Measurements from ENCODE around the gene RHBDF2.
"Not testable (repeated sequence)": the region's sequence is repeated elsewhere in the genome, so short reads cannot be mapped to it uniquely, and the experiment has no call there.

RHBDF2 gene

GRCh38 chr17:76521683-76522082 is 20.5 kb upstream of the RHBDF2 start:
- not testable (repeated sequence) for H4K8ac ChIP-seq (ENCODE audit: low read depth, low read length); H3K9ac ChIP-seq (ENCODE audit: low read length); H3K14ac ChIP-seq (ENCODE audit: low read length); H4K12ac ChIP-seq (ENCODE audit: low read depth, low read length); H2AFZ ChIP-seq (ENCODE audit: insufficient read depth, low read length, poor library complexity); H3K27ac ChIP-seq (ENCODE audit: low read depth, low read length); H2BK5ac ChIP-seq (ENCODE audit: low read depth, low read length, poor library complexity); H3K9me3 ChIP-seq (ENCODE audit: insufficient read depth, low read depth, low read length); H3K4me2 ChIP-seq (ENCODE audit: low read length); H3K23ac ChIP-seq (ENCODE audit: low read length); H2AK5ac ChIP-seq (ENCODE audit: low read length); H3K36me3 ChIP-seq (ENCODE audit: control insufficient read depth in 1 of 2, insufficient read depth in 2 of 2, low read length in 2 of 2); H2BK120ac ChIP-seq (ENCODE audit: insufficient read depth, low read length, poor library complexity); H3K27me3 ChIP-seq (ENCODE audit: insufficient read depth, low read length); H3K79me1 ChIP-seq (ENCODE audit: low read length); DNase-seq; H2BK12ac ChIP-seq (ENCODE audit: low read length); H3K4ac ChIP-seq (ENCODE audit: low read depth, low read length); H3K79me2 ChIP-seq (ENCODE audit: control insufficient read depth, insufficient read depth, low read length, poor library complexity); H3K18ac ChIP-seq (ENCODE audit: low read length); H4K91ac ChIP-seq (ENCODE audit: low read depth, low read length); H3K4me1 ChIP-seq (ENCODE audit: control insufficient read depth in 1 of 2, insufficient read depth in 2 of 2, low read length in 2 of 2); H3K4me3 ChIP-seq (ENCODE audit: low read depth, low read length)
- no CpG with 5 or more reads among the region's 10 CpGs for WGBS (ENCODE audit: extremely low coverage, insufficient coverage, insufficient read length)

- no peak overlapping the region for H2BK5ac ChIP-seq (ENCODE audit: low read depth, low read length, poor library complexity)
- H3K18ac ChIP-seq (ENCODE audit: low read length) = no peak overlapping the region
- H3K9me3 ChIP-seq (ENCODE audit: insufficient read depth, low read depth, low read length) = peaks cover 3% of the 10 kb centered on the region
- H3K4me2 ChIP-seq (ENCODE audit: low read length) = no peak overlapping the region
- H2AFZ ChIP-seq (ENCODE audit: insufficient read depth, low read length, poor library complexity) = no peak overlapping the region
- no peaks in the 10 kb centered on the region for H3K27me3 ChIP-seq (ENCODE audit: insufficient read depth, low read length)
- H3K4ac ChIP-seq (ENCODE audit: low read depth, low read length) = no peak overlapping the region
- H3K79me1 ChIP-seq (ENCODE audit: low read length) = no peaks in the 10 kb centered on the region
- no peak overlapping the region for H4K8ac ChIP-seq (ENCODE audit: low read depth, low read length)
- H2BK120ac ChIP-seq (ENCODE audit: insufficient read depth, low read length, poor library complexity) = no peak overlapping the region
- H2AK5ac ChIP-seq (ENCODE audit: low read length) = no peak overlapping the region
- no peaks in the 10 kb centered on the region for H3K36me3 ChIP-seq (ENCODE audit: control insufficient read depth in 1 of 2, insufficient read depth in 2 of 2, low read length in 2 of 2)
- no peak overlapping the region for H3K4me3 ChIP-seq (ENCODE audit: low read depth, low read length)
- H3K23ac ChIP-seq (ENCODE audit: low read length) = no peak overlapping the region
- H3K9ac ChIP-seq (ENCODE audit: low read length) = no peak overlapping the region
- H4K91ac ChIP-seq (ENCODE audit: low read depth, low read length) = no peak overlapping the region
- H4K12ac ChIP-seq (ENCODE audit: low read depth, low read length) = no peak overlapping the region
- H3K14ac ChIP-seq (ENCODE audit: low read length) = no peak overlapping the region
- H3K27ac ChIP-seq (ENCODE audit: low read depth, low read length) = no peak overlapping the region
- WGBS (ENCODE audit: extremely low coverage, insufficient coverage, insufficient read length) = no CpG with 5 or more reads among the region's 7 CpGs
- DNase-seq = no peak
- H2BK12ac ChIP-seq (ENCODE audit: low read length) = no peak overlapping the region
- peaks cover 5 to 8% of the 10 kb centered on the region in 2 experiments for H3K4me1 ChIP-seq (ENCODE audit: control insufficient read depth in 1 of 2, insufficient read depth in 2 of 2, low read length in 2 of 2)
- no peaks in the 10 kb centered on the region for H3K79me2 ChIP-seq (ENCODE audit: control insufficient read depth, insufficient read depth, low read length, poor library complexity)
Measured at GRCh38 chr17:76521262-76521661, 20.0 kb upstream of the RHBDF2 start.

GRCh38 chr17:76519048-76519966 is 18.1 kb upstream of the RHBDF2 start:
- no peak overlapping the region for H2AFZ ChIP-seq (ENCODE audit: insufficient read depth, low read length, poor library complexity)
- H3K23ac ChIP-seq (ENCODE audit: low read length) = no peak overlapping the region
- no peak overlapping the region for H2BK5ac ChIP-seq (ENCODE audit: low read depth, low read length, poor library complexity)
- H3K4me3 ChIP-seq (ENCODE audit: low read depth, low read length) = no peak overlapping the region
- H3K4me1 ChIP-seq (ENCODE audit: control insufficient read depth in 1 of 2, insufficient read depth in 2 of 2, low read length in 2 of 2) = peaks cover 0 to 4% of the 10 kb centered on the region in 2 experiments
- no peak overlapping the region for H3K18ac ChIP-seq (ENCODE audit: low read length)
- no CpG with 5 or more reads among the region's 15 CpGs for WGBS (ENCODE audit: extremely low coverage, insufficient coverage, insufficient read length)
- no peak overlapping the region for H3K27ac ChIP-seq (ENCODE audit: low read depth, low read length)
- no peak for DNase-seq
- H3K14ac ChIP-seq (ENCODE audit: low read length) = no peak overlapping the region
- no peak overlapping the region for H3K4me2 ChIP-seq (ENCODE audit: low read length)
- H4K8ac ChIP-seq (ENCODE audit: low read depth, low read length) = no peak overlapping the region
- H3K9ac ChIP-seq (ENCODE audit: low read length) = no peak overlapping the region
- H4K91ac ChIP-seq (ENCODE audit: low read depth, low read length) = no peak overlapping the region
- H3K4ac ChIP-seq (ENCODE audit: low read depth, low read length) = no peak overlapping the region
- no peaks in the 10 kb centered on the region for H3K36me3 ChIP-seq (ENCODE audit: control insufficient read depth in 1 of 2, insufficient read depth in 2 of 2, low read length in 2 of 2)
- H2BK12ac ChIP-seq (ENCODE audit: low read length) = no peak overlapping the region
- no peak overlapping the region for H2BK120ac ChIP-seq (ENCODE audit: insufficient read depth, low read length, poor library complexity)
- H3K79me1 ChIP-seq (ENCODE audit: low read length) = no peaks in the 10 kb centered on the region
- H3K27me3 ChIP-seq (ENCODE audit: insufficient read depth, low read length) = no peaks in the 10 kb centered on the region
- H3K79me2 ChIP-seq (ENCODE audit: control insufficient read depth, insufficient read depth, low read length, poor library complexity) = no peaks in the 10 kb centered on the region
- no peak overlapping the region for H4K12ac ChIP-seq (ENCODE audit: low read depth, low read length)
- H3K9me3 ChIP-seq (ENCODE audit: insufficient read depth, low read depth, low read length) = peaks cover 3% of the 10 kb centered on the region
- H2AK5ac ChIP-seq (ENCODE audit: low read length) = no peak overlapping the region

- H3K36me3 ChIP-seq (ENCODE audit: control insufficient read depth in 1 of 2, insufficient read depth in 2 of 2, low read length in 2 of 2) = no peaks in the 10 kb centered on the region
- H3K9me3 ChIP-seq (ENCODE audit: insufficient read depth, low read depth, low read length) = peaks cover 5% of the 10 kb centered on the region
- H3K9ac ChIP-seq (ENCODE audit: low read length) = no peak overlapping the region
- H2BK120ac ChIP-seq (ENCODE audit: insufficient read depth, low read length, poor library complexity) = no peak overlapping the region
- H2BK5ac ChIP-seq (ENCODE audit: low read depth, low read length, poor library complexity) = no peak overlapping the region
- no peak overlapping the region for H3K14ac ChIP-seq (ENCODE audit: low read length)
- WGBS (ENCODE audit: extremely low coverage, insufficient coverage, insufficient read length) = no CpG with 5 or more reads among the region's 11 CpGs
- H3K79me1 ChIP-seq (ENCODE audit: low read length) = no peaks in the 10 kb centered on the region
- DNase-seq = no peak
- H2AK5ac ChIP-seq (ENCODE audit: low read length) = no peak overlapping the region
- no peak overlapping the region for H3K27ac ChIP-seq (ENCODE audit: low read depth, low read length)
- no peak overlapping the region for H3K18ac ChIP-seq (ENCODE audit: low read length)
- H3K23ac ChIP-seq (ENCODE audit: low read length) = no peak overlapping the region
- H2BK12ac ChIP-seq (ENCODE audit: low read length) = no peak overlapping the region
- no peak overlapping the region for H4K8ac ChIP-seq (ENCODE audit: low read depth, low read length)
- H2AFZ ChIP-seq (ENCODE audit: insufficient read depth, low read length, poor library complexity) = no peak overlapping the region
- H4K12ac ChIP-seq (ENCODE audit: low read depth, low read length) = no peak overlapping the region
- no peak overlapping the region for H3K4me2 ChIP-seq (ENCODE audit: low read length)
- no peak overlapping the region for H4K91ac ChIP-seq (ENCODE audit: low read depth, low read length)
- no peaks in the 10 kb centered on the region for H3K27me3 ChIP-seq (ENCODE audit: insufficient read depth, low read length)
- H3K4me3 ChIP-seq (ENCODE audit: low read depth, low read length) = peak overlapping the region; percentile 3
- H3K4ac ChIP-seq (ENCODE audit: low read depth, low read length) = no peak overlapping the region
- H3K79me2 ChIP-seq (ENCODE audit: control insufficient read depth, insufficient read depth, low read length, poor library complexity) = no peaks in the 10 kb centered on the region
- H3K4me1 ChIP-seq (ENCODE audit: control insufficient read depth in 1 of 2, insufficient read depth in 2 of 2, low read length in 2 of 2) = no peaks in the 10 kb centered on the region
Measured at GRCh38 chr17:76517638-76518038, 16.4 kb upstream of the RHBDF2 start.

Measured in trophoblast cell (in vitro differentiated cells and primary cell).